DND-41 (cell line): ENCODE measurements around the gene CAPRIN1.
"Not testable (repeated sequence)": the region's sequence is repeated elsewhere in the genome, so short reads cannot be mapped to it uniquely, and the experiment has no call there.

Experiments
- ATAC-seq: fragments of 200-7000 bp; cut with Tn5 transposase; 3 replicates; pipeline ENCODE4 v1.9.1; 2021; ENCODE audit warnings: low read depth; ENCODE audit not compliant: insufficient read depth
- DNase-seq: peaks from one replicate; pipeline ENCODE4 v3.0.0-alpha.2; 2020
- H2AFZ ChIP-seq: 2 replicates; pipeline ENCODE4 v1.6.0; 2012; ENCODE audit warnings: low read depth, low read length
- H3K27ac ChIP-seq: 2 replicates; pipeline ENCODE4 v1.5.1; 2012; ENCODE audit warnings: low read length, inconsistent platforms
- H3K27me3 ChIP-seq: fragments of 200-600 bp; sonication (generic); 2 replicates; pipeline ENCODE4 v1.6.0; 2012; ENCODE audit warnings: low read length, mild to moderate bottlenecking, inconsistent platforms; ENCODE audit not compliant: insufficient read depth, poor library complexity
- H3K36me3 ChIP-seq: 2 replicates; pipeline ENCODE4 v1.5.1; 2012; ENCODE audit warnings: low read length, inconsistent platforms; ENCODE audit not compliant: insufficient read depth
- H3K4me1 ChIP-seq: 2 replicates; pipeline ENCODE4 v1.5.1; 2012; ENCODE audit warnings: mild to moderate bottlenecking, low read length; ENCODE audit not compliant: insufficient read depth
- H3K4me2 ChIP-seq: 2 replicates; pipeline ENCODE4 v1.6.0; 2012; ENCODE audit warnings: mild to moderate bottlenecking, moderate library complexity, low read length, inconsistent platforms; ENCODE audit not compliant: insufficient read depth
- H3K4me3 ChIP-seq, 2 experiments: fragments of 200-600 bp in 1 of 2; shearing (Covaris generic) in 1 of 2; 2 replicates each; pipeline ENCODE4 v1.5.1; 2012 to 2016; ENCODE audit warnings: inconsistent platforms in 2 of 2, low read length in 2 of 2, mild to moderate bottlenecking in 2 of 2, low read depth in 1 of 2, moderate library complexity in 1 of 2
- H3K79me2 ChIP-seq: 2 replicates; pipeline ENCODE4 v1.6.0; 2012; ENCODE audit warnings: low read length, inconsistent platforms; ENCODE audit not compliant: insufficient read depth
- H3K9ac ChIP-seq: 2 replicates; pipeline ENCODE4 v1.6.0; 2012; ENCODE audit warnings: low read depth, mild to moderate bottlenecking, inconsistent platforms, low read length, moderate library complexity
- H3K9me3 ChIP-seq: 2 replicates; pipeline ENCODE4 v1.5.1; 2012; ENCODE audit warnings: low read length, moderate library complexity, mild to moderate bottlenecking, inconsistent platforms; ENCODE audit not compliant: insufficient read depth, severe bottlenecking
- H4K20me1 ChIP-seq: 2 replicates; pipeline ENCODE4 v1.6.0; 2012; ENCODE audit warnings: low read length; ENCODE audit not compliant: insufficient read depth
- CTCF ChIP-seq: IDR thresholded peaks from 2 replicates; pipeline ENCODE4 v1.5.1; 2012; ENCODE audit warnings: borderline replicate concordance, low read length, moderate library complexity, mild to moderate bottlenecking; ENCODE audit not compliant: poor library complexity, severe bottlenecking; ENCODE audit errors: extremely low read depth
- EZH2 ChIP-seq: IDR thresholded peaks from 3 replicates; pipeline ENCODE4 v1.6.1; 2012; ENCODE audit warnings: borderline replicate concordance, low read depth, mild to moderate bottlenecking, moderate library complexity, low read length, inconsistent platforms; ENCODE audit not compliant: severe bottlenecking

Gene CAPRIN1

GRCh38 chr11:34068111-34068510 lies 16.6 kb downstream of the CAPRIN1 start:
- Histone ChIP-seq H3K36me3 (peaks cover 75% of the 10 kb centered on the region), H3K4me2 (no peak overlapping the region), H3K27me3 (no peaks in the 10 kb centered on the region), H3K79me2 (peaks cover 100% of the 10 kb centered on the region), H2AFZ (no peak overlapping the region), H4K20me1 (peaks cover 91% of the 10 kb centered on the region), H3K9me3 (no peaks in the 10 kb centered on the region), H3K4me3 (no peak overlapping the region), H3K27ac (no peak overlapping the region), H3K4me1 (0 out of 2 replicates have a peak, but pooled peaks cover 1% of the 10 kb centered on the region), H3K9ac (no peak overlapping the region)
- TF ChIP-seq EZH2 (no peak), CTCF (no peak)
- ATAC-seq (0 out of 3 replicates have a peak, but pooled peaks have one; percentile 4), DNase-seq (no peak)

- H4K20me1 ChIP-seq, result peaks cover 87% of the 10 kb centered on the region
- H3K79me2 ChIP-seq, result peaks cover 100% of the 10 kb centered on the region
These were observed 19.8 kb downstream of the CAPRIN1 start for GRCh38 chr11:34071306-34071705.

GRCh38 chr11:34072041-34072440 lies 20.5 kb downstream of the CAPRIN1 start:
- Histone ChIP-seq H3K9me3 (no peaks in the 10 kb centered on the region), H3K79me2 (peaks cover 100% of the 10 kb centered on the region), H3K27me3 (no peaks in the 10 kb centered on the region), H3K9ac (no peak overlapping the region), H3K36me3 (peaks cover 84% of the 10 kb centered on the region), H4K20me1 (peaks cover 85% of the 10 kb centered on the region), H3K27ac (no peak overlapping the region), H3K4me1 (no peaks in the 10 kb centered on the region), H3K4me3 (no peak overlapping the region), H3K4me2 (no peak overlapping the region), H2AFZ (no peak overlapping the region)
- DNase-seq (no peak), ATAC-seq (no peak)
- TF ChIP-seq EZH2 (no peak), CTCF (no peak)

More at GRCh38 chr11:34071306-34071705, 19.8 kb downstream of the CAPRIN1 start:
- not testable (repeated sequence) for H3K27ac ChIP-seq, DNase-seq, H3K4me2 ChIP-seq, H3K9me3 ChIP-seq, H2AFZ ChIP-seq, H3K4me1 ChIP-seq, H3K4me3 ChIP-seq, H3K27me3 ChIP-seq, ATAC-seq, H3K9ac ChIP-seq
- peaks cover 81% of the 10 kb centered on the region for H3K36me3 ChIP-seq

- H3K79me2 ChIP-seq, result peaks cover 100% of the 10 kb centered on the region
- H3K27me3 ChIP-seq, result no peaks in the 10 kb centered on the region
- H4K20me1 ChIP-seq, result peaks cover 80% of the 10 kb centered on the region
- no peak for ATAC-seq
- H3K4me3 ChIP-seq, result no peak overlapping the region
- H3K4me2 ChIP-seq, result no peak overlapping the region
- TF ChIP-seq CTCF, result no peak
- no peak for TF ChIP-seq EZH2
- H3K27ac ChIP-seq, result no peak overlapping the region
- no peak overlapping the region for H2AFZ ChIP-seq
- H3K4me1 ChIP-seq, result no peaks in the 10 kb centered on the region
- H3K36me3 ChIP-seq, result peaks cover 85% of the 10 kb centered on the region
- DNase-seq, result no peak
- no peak overlapping the region for H3K9ac ChIP-seq
- no peaks in the 10 kb centered on the region for H3K9me3 ChIP-seq
These were observed 21.3 kb downstream of the CAPRIN1 start for GRCh38 chr11:34072832-34073231.
